ENCODE results near the gene MAP3K6.

MAP3K6 gene

DNA sequence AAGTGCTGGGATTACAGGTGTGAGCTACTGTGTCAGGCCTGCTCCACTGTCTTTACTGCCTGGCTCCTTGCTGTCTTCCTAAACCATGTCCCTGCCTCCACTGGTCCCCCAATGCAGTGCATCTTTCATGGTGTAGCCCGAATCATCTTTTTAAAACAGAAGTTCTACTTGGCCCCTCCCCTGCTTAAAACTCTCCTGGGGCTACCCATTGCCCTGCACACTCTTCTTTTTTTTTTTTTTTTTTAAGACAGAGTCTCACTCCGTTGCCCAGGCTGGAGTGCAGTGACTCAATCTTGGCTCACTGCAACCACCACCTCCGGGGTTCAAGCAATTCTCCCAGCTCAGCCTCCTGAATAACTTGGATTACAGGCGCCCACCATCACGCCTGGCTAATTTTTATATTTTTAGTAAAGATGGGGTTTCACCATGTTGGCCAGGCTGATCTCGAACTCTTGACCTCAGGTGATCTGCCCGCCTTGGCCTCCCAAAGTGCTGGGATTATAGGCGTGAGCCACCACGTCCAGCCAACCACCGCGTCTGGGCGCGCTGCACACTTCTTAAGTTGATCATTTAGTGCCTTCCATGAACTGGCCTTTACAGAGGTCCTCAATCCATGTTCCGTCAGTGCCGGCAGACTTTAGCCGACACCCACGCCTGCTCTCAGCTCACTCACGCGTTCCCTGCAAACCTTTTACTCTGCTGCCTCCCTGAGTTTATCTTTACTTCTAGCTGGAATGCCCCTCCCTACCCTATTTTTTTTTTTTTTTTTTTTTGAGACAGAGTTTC is 5.5 kb upstream of the MAP3K6 start:
- DNase-seq, result no peak

DNA sequence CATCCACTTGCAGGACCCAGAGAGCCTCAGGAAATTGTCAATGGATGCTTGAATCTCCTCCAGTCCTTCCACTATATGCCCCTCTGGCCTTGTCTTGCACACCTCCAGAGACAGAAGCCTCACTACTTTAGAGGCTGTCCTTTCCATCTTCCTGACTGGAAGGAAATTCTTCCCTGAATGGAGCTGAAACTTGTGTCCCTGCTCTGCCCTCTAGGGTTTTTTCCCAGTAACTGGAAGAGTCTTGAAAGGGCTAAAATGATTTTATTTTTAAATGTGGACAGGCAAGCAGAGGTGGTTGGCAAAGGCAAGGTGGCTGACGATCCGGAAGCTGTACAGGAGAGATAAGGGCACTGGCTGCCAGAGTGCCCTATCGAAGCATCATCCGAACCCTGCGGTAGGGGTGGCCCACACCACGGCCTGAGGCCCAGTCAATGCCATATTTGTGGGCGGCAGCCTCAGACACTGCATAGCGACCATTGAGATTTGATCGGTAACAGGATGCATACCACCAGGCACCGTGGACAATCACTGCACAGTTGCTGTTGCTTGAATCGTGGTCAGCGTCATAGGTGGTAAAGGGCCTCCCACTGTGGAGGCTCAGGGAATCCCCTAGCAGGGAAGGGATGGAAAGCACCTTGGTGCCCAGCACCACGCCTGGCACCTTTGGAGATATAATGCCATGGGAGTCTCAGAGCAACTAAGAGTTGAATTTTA is 2.3 kb upstream of the MAP3K6 start:
- DNase-seq, result no peak

DNA sequence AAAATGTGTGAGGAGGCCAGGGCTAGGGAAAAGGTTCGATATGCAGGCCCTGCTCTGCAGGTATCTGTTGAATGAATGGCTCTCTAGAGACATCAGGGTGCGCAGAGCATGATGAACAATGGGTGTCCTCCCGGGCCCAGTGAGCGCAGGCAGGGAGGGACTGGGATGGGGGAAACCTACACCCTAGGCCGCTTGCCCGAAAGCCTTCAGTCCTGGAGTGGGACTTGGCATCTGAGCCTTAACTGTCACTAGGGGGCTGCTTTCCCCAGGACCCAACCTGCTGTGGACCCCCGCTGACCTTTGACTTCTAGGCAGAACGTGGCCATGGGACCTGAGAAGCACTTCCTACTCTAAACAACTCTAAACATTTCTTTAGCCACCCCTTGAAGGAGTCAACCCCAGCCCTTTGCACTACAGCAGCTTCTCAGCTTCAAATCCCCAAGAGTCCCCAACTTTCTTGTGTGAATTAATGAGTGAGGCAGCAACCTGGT is 444 bp upstream of the MAP3K6 start:
- no peak for DNase-seq

DNA sequence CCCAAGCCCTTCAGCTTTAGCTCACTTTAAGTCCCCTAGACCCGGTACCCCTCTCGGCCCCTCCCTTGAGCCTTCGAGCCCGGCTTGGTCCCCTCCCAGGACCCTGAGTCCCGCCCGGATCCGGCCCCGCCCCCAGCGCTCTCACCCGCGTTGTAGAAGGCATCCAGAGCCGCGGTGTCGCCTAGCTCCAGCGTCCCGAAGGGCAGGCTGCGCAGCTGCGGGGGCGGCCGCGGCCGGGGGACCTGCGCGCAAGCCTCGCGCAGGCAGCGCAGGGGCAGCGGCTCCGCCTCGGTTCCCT is 699 bp downstream of the MAP3K6 start:
- peak; percentile 63 for DNase-seq

DNA sequence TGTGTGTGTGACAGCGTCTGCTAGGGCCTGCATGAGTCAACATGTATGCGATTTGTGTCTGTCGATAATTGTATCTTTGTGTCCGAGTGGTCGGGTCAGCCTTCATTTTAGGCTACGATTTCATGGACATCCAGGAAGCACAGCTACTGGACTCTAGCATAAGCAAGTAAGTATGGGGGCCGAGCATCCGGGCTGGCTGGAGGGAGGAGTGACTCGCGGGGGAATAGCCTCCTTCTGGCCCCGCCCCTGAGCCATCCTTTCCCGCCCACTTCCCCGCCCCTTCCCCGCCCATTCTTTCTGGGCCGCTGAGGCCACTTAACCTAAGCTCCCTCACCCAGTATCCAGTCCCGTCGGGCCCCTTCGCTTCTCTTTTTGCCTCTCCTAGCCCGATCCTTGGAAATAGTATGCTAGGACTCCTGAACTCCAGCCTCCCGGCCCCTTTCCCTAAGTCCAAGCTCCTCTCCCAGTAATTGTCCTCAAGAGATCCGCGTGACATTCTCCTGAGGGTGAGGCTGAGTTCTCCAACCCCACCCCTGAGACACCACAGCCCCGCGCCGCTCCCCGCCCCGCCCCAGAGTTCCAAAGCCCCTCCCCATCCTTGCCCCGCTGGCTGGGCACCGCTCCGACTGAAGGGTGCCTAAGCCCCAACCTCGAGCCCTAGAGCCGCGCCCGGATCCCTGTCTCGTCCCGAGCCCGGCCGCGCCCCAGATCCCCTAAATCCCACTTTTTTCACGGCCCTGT is 1.2 kb downstream of the MAP3K6 start:
- DNase-seq, result peak; percentile 89

DNA sequence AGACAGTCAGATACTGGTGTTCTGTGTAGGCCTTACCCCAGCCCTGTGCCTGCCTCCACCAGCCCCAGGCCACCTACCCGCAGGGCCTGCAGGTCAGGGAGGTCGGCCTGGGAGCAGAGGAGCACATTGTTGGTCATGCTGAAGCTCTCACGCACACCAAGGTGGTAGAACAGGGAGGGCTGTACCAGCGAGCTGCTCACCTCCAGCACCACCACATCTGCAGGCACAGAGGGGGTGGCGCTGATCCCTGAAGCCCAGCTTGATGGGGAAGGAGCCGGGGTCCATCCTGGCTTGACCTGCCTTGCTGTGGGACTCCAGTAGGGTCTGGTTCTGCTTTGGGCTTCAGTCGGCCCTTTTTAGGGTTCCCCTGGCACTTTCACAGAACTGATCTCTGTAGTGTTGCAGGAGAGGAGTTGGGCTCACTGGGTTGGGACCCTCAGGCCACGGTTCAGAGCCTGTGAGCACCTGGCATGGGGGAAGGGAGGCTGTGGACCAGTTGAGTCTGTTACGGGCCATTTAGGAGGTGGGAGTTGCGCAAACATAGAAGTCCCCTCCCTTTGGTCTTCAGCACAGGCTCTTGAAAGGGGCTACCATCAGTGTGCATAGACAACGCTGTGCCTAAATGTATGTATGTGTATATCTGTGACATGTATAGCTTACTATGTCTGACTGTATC is 1.9 kb downstream of the MAP3K6 start:
- DNase-seq, result no peak

DNA sequence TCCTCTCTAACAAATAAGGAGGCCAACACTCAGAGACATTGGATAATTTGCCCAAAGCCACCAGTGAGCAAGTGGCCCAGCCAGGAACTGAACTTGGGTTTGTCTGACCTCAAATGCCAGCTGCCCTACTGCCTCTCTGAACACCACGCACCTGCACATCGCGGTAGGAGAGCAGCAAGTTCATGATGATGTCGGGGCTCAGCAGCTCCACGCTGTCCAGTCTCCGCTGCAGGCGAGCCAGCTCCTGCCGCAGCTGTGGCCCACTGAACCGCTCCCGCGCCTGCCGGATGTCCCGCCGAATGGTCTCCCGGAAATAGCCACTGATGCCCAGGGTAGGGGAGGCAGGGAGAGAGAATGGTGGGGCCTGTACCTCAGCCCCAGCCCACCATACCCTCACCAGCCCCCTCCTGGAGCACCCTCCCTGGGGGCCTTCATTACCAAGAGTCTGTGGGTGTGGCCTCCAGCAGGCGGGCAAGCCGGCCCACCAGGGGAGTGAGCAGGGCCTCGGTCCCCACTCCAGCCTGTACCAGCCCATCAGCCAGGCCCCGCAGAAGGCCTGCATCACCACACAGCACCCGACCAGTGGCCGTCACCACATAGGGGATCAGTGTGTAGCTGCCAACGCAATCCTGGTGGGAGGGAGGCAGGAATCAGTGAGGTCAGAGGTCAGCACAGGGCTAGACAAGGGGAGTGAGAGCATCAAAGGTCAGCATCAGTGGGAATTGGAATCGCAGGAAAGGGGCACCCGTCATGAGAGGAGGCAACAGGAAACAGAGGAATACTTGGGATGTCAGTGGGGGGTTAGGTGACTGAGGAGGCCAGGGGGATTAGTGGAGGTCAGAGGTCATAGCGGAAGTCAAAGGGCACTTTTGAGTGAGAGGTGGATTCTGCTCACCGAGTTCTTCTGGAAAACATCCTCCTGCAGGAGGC is 2.7 kb downstream of the MAP3K6 start:
- no peak for DNase-seq

DNA sequence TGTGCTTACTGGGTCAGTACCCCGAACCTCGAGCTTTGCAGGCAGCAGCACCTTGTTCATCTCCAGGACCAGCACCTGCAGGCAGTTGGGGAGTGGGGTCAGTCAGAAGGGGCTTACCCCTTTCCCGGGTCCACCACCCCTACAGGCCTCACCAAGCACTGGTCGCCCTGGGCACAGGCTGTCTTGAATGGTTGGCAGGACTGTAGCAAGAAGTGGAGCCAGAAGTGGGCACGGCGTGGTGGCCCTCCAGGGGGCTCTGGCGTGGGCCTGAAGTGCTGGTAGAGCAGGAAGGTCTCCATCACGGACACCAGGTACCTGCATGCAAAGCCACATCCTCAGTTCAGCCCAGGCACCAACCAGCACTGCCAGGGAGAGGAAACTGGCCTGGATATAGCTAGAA is 5.2 kb downstream of the MAP3K6 start:
- no peak for DNase-seq

DNA sequence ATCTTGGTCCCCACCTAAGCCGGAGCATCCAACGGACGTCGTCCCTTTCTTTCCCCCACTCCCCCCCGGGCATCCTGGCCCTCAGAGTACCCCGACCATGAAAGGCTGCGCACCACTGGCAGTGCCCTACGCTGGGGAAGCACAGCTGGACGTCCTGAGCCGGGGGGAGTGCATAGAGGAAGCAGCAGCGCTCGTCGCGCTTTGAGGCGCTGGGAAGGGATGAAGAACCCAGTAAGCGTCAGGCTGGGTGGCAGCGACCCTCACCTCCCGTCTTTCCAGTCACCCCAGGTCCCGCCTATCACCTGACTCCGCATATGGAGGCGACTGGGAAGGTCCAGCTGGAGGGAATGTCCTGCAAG is 5.7 kb downstream of the MAP3K6 start:
- no peak for DNase-seq

DNA sequence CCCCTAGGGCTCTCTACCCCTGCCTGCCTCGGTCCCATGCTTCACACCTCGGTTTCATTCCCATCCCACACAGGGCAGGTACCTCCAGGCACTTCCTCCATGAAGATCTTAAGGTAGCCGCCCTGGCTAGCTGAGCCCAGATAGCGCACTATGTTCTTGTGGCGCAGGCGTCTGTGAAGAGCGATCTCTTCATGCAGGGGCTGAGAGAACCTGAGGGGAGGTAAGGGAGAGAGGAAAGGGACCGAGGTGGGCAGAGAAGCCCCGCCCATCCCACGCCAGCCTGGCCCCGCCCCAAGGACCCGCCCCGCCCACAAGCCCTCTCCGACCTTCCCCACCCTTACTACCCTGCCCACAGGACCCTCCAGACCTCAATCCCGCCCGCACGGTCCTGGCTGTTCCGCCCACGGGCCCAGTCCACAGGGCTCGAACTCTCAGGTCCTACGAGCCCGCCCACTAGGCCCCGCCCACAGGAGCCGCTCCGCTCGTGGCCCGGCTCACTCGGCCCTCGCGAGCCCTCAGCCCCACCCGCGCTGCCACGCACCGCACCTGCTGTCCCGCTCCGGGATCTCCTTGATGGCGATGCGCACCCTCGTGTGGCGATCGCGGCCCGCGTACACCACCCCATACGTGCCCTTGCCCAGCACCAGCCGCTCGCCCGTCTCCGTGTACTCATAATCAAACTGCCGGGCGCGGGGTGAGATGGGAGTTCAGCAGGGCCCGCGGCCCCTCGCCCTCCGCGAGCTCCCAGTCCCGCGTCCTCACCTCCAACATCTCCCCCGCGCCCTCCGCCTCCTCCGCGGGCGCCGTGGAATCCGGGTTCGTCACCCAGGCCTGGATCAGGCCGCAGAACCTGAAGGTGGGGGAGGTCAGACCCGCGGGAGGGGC is 6.4 kb downstream of the MAP3K6 start:
- no peak for DNase-seq

DNA sequence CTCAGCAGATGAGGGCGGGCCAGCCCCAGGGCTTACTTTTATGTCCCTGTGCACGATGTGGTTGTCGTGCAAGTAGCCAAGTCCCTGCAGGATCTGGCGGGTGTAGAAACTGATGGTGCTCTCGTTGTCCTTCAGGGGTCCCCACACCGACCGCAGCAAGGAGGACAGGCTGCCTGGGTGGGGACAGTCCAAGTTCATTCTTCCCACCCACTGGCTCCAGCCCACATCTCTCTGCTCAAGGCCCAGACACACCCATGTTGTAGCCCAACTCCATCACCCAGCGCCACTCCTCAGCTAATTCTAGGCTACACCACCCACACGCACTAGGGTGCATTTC is 7.0 kb downstream of the MAP3K6 start:
- no peak for DNase-seq

DNA sequence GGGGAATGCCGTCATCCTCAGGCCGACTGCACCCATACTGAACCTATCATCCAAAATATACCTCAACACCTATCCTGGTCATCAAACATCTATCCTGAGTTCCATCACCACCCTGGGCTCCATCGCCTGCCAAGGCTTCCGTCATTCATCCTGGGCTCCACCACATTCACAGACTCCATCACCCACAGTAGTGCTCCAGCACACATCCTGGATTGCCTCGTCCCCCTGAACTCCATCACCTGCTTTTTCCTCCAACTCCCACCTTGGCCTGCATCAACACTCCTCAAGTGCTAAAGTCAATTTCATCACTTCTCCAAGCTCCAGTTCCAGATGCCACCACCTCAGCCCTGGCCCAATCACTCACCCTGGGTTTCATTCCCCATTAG is 7.8 kb downstream of the MAP3K6 start:
- DNase-seq, result no peak

DNA sequence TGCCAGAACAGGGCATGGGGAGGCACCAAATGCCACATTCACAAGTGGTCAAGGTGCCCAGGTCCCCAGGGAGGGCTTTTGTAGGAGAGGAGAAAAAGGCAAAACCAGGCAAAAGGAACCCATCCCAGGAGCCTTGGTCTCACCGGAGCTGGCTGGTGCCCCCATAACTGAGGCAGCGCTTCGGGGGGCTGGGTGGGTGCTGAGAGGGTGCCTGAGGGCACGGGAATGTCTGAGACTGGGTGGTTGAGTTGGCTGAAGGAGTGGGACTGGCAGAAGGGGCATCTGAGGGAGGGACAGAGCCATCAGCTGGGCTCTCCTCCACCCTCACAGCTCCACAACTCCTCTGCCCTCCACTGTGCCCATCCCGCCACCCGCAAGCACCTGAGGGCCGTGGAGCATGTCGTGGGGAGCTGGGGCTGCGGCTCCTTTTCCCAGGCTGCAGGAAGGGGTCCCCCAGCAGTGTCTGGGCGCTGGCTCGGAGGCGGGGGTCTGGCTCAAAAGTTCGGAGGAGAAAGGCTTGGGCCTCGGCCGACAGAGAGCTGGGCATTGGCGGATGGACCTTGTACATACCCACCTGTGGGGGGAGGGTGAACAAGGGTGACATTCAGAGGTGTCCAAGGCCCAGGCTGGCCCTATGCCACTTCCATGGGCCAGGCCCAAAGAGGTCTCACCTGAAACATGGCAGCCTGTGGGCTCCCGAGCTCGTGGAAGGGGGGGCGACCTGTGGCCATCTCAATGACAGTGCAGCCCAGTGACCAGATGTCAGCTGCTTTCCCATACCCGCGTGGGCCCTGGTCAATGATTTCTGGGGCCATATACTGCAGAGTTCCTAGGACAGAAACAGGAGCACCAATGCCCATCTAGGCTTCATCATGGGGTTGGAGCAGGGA is 8.5 kb downstream of the MAP3K6 start:
- no peak for DNase-seq

DNA sequence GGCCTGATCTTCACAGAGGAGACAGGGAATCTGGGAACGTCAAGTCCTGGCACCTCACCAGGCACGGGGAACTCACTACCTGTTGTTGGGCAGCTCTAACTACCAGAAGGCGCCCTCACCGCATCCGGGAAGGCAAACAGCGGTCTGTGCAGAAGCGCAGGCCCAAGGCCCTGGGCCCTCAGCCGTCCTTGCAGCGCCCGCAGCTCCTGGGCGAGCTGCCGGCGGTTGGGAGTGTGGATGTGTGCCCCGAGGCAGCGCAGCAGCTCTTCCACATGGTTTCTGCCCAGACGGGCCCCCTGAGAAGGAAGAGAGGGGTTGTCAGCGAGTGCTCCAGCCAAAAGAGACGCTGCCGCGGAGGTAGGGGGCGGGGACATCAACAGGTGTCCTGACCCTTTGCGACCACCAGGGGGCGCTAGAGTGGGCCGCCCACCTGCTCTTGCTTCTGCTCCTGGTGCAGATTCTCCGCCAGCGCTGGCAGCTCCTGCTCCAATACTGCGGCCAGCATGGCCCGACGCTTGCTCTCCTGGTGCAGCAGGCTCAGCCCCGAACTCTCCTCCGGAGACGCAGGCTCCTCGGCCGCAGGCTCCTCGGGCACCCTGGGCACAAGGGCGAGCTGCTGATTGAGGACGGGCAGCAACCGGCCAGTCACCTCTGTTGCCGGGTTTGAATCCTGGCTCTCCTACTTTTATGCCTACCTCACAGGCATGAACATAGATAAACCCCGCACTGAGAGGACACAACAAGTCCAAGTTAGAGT is 9.3 kb downstream of the MAP3K6 start:
- DNase-seq, result no peak

DNA sequence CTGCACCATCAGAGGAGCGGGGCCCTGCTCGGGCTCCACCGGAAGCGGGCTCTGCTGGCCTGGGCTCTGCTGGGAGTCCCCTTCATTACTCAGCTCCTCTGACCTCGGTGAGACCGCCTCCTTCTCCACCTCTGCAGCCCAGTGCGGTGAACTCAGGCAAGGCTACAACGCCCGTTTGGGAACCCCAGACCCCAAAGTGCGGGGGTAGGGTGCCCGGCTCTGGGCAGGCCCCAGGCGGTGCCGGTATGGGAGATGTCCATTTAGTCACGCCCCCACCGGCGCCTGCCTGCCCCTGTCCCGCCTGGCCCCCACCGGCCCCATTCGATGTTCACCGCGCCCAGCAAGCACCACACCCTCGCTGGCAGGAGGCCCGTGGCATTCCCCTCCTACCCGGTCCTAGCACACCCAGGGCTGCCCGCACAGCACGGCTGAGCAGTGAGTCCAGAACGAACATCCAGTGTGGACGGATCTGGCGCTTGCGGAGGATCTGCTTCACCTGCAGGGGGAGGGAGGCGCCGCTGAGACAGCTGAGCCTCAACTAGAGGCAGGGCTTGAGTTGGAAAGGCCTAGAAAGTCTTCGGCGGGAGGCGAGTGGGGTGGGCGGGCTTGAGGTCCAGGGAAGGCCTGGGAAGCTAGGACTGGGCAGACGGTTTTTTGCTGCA is 10.0 kb downstream of the MAP3K6 start:
- no peak for DNase-seq

DNA sequence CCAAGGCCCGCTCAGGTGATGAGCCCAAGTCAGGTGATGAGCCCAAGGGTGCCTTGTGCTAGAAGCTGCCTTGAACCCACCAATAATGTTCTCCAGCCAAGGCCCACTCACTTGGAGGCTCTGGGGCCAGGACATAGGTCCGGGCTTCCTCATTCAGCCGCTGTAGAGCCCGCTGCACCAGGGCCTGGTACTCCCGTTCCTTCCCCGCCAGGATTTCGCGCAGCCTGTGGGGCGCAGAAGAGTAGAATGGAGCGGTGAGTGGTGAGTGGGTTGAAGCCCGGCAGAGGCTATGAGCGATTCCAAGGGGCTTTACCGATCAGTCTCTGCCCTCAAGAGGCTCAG is 10.5 kb downstream of the MAP3K6 start:
- no peak for DNase-seq

DNA sequence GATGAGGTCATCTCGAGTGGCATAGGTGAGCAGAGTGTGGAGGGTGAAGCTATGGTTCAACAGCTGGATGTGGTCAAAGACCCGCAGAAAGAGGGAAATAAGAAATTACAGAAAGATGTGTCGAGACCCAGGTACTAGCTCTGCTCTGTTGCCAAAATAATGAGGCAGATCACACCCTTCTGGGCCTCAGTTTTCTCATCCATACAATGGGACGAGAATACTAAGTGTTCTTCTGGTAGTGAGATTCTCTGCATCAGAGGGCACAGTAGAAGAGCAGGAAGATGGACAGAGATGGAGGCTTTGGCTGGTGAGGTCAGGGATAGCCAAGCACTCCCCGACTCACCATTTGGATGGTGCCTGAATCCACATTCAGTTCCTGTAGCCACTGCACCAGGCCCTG is 11.1 kb downstream of the MAP3K6 start:
- no peak for DNase-seq

DNA sequence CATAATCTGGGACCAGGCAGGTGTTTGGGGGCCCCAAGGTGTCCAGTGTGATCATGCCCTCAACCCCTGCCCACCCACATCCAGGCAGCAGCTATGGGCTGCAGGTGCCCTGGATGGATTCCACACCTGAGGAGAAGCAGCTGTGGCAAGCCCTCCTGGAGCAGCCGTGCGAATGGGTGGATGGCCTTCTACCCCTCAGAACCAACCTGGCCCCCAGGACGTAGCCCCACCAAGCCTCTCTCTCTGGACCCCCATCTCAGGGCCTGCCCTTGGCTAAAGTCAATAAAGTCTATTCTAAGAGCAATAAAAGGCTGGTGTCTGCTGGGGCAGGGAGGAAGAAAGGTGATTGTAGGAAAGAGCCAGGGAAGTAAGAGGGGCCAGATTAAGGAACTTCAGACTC is 13.1 kb downstream of the MAP3K6 start:
- no peak for DNase-seq

DNA sequence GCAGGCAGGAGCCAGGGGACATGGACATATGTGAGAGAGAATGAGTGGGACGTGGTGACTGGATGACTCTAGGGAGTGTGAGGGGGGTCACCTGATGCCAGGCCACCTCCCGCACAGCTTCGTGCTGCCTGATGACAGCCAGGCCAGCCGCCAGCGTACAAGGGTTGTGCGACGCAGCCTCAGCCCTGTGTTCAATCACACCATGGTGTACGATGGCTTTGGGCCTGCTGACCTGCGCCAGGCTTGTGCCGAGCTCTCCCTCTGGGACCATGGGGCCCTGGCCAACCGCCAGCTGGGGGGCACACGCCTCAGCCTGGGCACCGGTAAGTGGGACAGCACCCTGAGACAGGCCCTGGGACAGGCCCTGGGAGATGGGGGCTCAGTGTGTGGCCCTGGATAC is 13.6 kb downstream of the MAP3K6 start:
- DNase-seq, result no peak
